Measurements from ENCODE around the gene NRF1. TPM values are rescaled to one million over a fixed set of nuclear protein-coding genes. Genes with fewer than 3 reads are reported as not detected.

NRF1 gene
- polyA plus RNA-seq, 1 experiment: 10.3 TPM

- no peak overlapping the region for H3K27ac ChIP-seq (ENCODE audit: low read depth, low read length)
- CTCF ChIA-PET: no interaction called here
- TF ChIP-seq, protein P1, sequence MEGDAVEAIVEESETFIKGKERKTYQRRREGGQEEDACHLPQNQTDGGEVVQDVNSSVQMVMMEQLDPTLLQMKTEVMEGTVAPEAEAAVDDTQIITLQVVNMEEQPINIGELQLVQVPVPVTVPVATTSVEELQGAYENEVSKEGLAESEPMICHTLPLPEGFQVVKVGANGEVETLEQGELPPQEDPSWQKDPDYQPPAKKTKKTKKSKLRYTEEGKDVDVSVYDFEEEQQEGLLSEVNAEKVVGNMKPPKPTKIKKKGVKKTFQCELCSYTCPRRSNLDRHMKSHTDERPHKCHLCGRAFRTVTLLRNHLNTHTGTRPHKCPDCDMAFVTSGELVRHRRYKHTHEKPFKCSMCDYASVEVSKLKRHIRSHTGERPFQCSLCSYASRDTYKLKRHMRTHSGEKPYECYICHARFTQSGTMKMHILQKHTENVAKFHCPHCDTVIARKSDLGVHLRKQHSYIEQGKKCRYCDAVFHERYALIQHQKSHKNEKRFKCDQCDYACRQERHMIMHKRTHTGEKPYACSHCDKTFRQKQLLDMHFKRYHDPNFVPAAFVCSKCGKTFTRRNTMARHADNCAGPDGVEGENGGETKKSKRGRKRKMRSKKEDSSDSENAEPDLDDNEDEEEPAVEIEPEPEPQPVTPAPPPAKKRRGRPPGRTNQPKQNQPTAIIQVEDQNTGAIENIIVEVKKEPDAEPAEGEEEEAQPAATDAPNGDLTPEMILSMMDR (IDR thresholded peaks at IDR 0.05; ENCODE audit: low read depth, low read length): no peak
Observed at GRCh38 chr7:129798616-129799349, 187.3 kb downstream of the NRF1 start.

DNA sequence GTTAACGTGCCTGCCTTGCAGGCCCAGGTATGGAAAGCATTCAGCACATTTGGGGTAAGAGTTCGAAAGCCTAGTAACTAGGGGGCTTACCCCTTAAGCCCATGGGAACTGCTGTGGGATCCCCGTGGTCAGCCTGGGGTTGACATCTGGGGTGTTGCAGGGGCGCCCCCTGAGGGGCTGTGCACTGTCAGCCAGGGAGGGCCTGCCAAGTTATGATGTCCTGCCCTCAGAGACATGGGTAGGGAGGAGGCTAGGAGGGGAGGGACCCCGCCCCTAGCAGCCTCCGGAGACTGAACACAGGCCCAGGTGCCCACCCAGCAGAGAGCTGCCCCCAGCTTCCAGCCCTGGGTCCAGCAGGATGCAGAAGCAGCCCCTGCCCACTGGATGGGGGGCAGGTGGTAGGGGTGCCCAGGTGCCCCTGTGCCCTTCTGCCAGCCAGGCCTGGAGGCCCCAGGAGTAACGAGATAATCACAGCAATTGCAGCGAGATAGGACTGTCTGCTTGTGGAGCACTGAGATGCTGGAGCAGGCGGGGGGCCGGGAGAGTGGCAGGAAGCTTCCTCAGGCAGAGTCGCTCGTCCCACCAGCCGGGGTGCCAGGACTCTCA, 187.9 kb downstream of the NRF1 start:
- no peak for DNase-seq (ENCODE audit: low read depth, low spot score)
- Histone ChIP-seq H3K27me3 (ENCODE audit: control insufficient read depth, insufficient read depth, low read length) (peaks cover 13% of the 10 kb centered on the region), H3K27ac (ENCODE audit: low read depth, low read length) (no peak overlapping the region), H3K4me3 (ENCODE audit: low read depth, low read length) (no peak overlapping the region), H3K9me3 (ENCODE audit: control insufficient read depth, insufficient read depth, low read length) (peaks cover 2% of the 10 kb centered on the region; the same call in 1 of the 2 replicates)
- ChIA-PET POLR2A (no interaction called here), CTCF (no interaction called here)
- TF ChIP-seq, protein P1 (IDR thresholded peaks at IDR 0.05; ENCODE audit: low read depth, low read length): no peak

More at GRCh38 chr7:129798616-129799349, 187.3 kb downstream of the NRF1 start:
- POLR2A ChIA-PET: no interaction called here
- Histone ChIP-seq H3K27me3 (ENCODE audit: control insufficient read depth, insufficient read depth, low read length) (peaks cover 13% of the 10 kb centered on the region), H3K9me3 (ENCODE audit: control insufficient read depth, insufficient read depth, low read length) (no peaks in the 10 kb centered on the region), H3K4me3 (ENCODE audit: low read depth, low read length) (no peak overlapping the region)
- DNase-seq (ENCODE audit: low read depth, low spot score): no peak

DNA sequence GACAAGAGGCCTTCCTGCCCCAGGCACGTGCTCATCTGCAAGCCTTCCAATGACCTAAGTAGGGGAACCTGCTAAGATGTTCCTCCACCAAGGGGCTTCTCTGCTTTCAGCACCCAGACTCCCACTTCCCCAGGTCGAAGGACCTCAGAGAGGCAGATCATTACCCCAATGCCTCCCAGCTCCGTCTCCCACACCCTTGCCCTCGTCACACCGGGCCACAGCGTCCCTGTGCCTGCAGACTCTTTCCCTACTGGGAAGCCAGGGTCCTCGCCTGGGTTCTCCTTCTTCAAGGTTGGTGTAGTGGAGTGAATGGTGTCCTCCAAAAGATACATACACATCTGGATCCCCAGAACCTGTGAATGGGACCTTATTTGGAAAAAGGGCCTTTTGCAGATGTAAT, 189.4 kb downstream of the NRF1 start:
- ChIA-PET CTCF (no interaction called here), POLR2A (no interaction called here)
- TF ChIP-seq, protein P1 (IDR thresholded peaks at IDR 0.05; ENCODE audit: low read depth, low read length): no peak
- DNase-seq (ENCODE audit: low read depth, low spot score): no peak
- Histone ChIP-seq H3K27ac (ENCODE audit: low read depth, low read length) (no peak overlapping the region), H3K27me3 (ENCODE audit: control insufficient read depth, insufficient read depth, low read length) (peaks cover 13% of the 10 kb centered on the region), H3K9me3 (ENCODE audit: control insufficient read depth, insufficient read depth, low read length) (peaks cover 2% of the 10 kb centered on the region; the same call in 1 of the 2 replicates), H3K4me3 (ENCODE audit: low read depth, low read length) (no peak overlapping the region)

DNA sequence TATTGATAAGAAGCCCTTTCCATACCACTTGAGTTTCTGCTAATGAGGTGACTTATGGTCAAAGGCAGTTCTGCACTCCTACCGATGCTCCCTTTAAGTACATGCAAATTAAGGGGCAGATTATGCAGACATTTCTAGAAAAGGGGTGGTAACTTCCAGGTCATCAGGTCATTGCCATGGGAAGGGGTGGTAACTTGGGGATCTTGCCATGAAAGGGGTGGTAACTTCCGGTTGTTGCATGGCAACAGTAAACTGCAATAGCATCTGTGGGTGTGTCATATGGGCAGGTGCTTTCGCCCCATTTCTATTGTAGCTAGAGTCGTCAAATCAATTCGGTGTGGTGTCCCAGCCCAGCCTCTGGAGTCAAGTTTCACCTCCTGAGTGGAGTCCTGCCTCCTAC, 190.4 kb downstream of the NRF1 start:
- ChIA-PET POLR2A (no interaction called here), CTCF (no interaction called here)
- Histone ChIP-seq H3K4me3 (ENCODE audit: low read depth, low read length) (no peak overlapping the region), H3K27me3 (ENCODE audit: control insufficient read depth, insufficient read depth, low read length) (peaks cover 8% of the 10 kb centered on the region), H3K9me3 (ENCODE audit: control insufficient read depth, insufficient read depth, low read length) (peaks cover 2% of the 10 kb centered on the region; the same call in 1 of the 2 replicates), H3K27ac (ENCODE audit: low read depth, low read length) (no peak overlapping the region)
- TF ChIP-seq, protein P1 (IDR thresholded peaks at IDR 0.05; ENCODE audit: low read depth, low read length): no peak
- no peak for DNase-seq (ENCODE audit: low read depth, low spot score)

- TF ChIP-seq, protein P1 (IDR thresholded peaks at IDR 0.05; ENCODE audit: low read depth, low read length): no peak
- CTCF ChIA-PET: no interaction called here
- peaks cover 8% of the 10 kb centered on the region for H3K27me3 ChIP-seq (ENCODE audit: control insufficient read depth, insufficient read depth, low read length)
- peaks cover 2% of the 10 kb centered on the region; the same call in 1 of the 2 replicates for H3K9me3 ChIP-seq (ENCODE audit: control insufficient read depth, insufficient read depth, low read length)
- H3K27ac ChIP-seq (ENCODE audit: low read depth, low read length): no peak overlapping the region
- POLR2A ChIA-PET: no interaction called here
- H3K4me3 ChIP-seq (ENCODE audit: low read depth, low read length): no peak overlapping the region
- no peak for DNase-seq (ENCODE audit: low read depth, low spot score)
Observed at GRCh38 chr7:129803546-129804081, 192.1 kb downstream of the NRF1 start.
